Stimulated activated CD8-positive, alpha-beta memory T cell treated with anti-CD3 and anti-CD28 coated beads, Interleukin-15, amount 100 ng/mL, for 1 hour (primary cell): ENCODE measurements around the gene RBM26.

Experiments used
- DNase-seq: peaks from one replicate; pipeline ENCODE4 v3.0.0-alpha.2; 2020; ENCODE audit warnings: low read depth

Gene RBM26

DNA sequence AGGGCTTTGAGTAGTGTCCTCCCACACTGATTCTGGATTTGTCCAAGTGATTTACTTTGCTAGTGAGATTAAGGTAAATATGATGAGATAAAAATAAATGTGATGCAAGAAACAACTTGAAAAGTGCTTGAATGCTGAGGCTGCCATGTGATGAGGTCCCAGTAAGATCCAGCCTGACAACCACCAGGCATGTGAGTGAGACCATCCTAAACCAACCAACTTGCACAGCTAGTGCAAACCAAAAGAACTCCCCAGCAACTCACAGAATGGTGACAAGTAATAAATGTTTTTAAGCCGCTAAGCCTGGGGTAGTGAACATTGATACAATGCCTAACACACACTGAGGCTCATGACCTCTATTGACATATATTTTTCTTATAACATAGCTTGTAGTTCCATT lies 13.3 kb upstream of the RBM26 start:
- DNase-seq: no peak

DNA sequence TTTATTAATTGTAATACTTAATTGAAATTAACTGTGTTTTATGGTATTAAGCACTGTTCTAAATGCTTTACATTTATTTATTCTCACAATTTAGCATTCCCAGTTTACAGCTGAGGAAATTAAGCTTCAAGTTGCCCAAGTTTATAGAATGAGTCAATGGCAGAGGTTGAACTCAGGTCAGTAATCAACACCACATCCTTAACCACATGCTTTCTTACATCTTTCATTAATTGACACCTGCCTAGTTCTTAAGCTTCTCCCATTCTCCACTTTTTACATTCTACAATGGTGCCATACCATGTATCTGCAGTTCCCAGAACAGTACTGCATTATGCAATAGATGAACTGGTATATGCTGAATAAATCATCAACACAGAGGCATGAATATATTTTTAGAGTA lies 11.7 kb upstream of the RBM26 start:
- DNase-seq: no peak

DNA sequence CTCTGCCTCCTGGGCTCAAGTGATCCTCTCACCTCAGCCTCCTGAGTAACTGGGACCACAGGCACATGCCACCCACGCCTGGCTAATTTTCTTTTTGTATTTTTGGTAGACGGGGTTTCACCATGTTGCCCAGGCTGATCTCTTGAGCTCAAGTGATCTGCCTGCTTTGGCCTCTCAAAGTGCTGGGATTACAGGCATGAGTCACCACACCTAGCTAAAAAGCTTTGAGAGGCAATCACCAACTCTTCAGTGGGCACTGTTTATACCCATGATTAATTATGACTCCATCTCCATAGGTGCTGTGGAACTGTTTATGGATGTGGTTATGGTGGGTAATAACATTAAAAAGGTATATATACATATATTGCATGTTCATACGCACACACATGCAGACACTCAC lies 7.5 kb upstream of the RBM26 start:
- no peak for DNase-seq

DNA sequence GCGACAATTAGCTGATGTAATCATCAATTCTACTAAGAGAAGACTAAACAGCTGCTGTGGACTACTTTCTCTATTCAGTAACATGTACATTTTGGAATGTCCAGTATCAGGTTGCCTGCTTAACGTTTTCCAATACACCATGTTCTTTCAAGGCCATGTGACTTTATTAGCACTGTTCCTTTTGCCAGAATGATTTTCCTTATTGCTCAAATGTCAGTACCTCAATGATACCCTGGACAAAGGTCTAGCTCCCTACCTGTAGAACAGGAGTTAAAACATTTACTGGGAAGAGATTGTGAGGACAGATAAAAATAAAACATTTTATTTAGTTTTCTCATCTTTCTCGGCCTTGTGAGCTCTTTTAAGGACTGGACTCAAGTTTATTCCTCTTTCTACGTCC lies 3.8 kb upstream of the RBM26 start:
- DNase-seq: no peak

DNA sequence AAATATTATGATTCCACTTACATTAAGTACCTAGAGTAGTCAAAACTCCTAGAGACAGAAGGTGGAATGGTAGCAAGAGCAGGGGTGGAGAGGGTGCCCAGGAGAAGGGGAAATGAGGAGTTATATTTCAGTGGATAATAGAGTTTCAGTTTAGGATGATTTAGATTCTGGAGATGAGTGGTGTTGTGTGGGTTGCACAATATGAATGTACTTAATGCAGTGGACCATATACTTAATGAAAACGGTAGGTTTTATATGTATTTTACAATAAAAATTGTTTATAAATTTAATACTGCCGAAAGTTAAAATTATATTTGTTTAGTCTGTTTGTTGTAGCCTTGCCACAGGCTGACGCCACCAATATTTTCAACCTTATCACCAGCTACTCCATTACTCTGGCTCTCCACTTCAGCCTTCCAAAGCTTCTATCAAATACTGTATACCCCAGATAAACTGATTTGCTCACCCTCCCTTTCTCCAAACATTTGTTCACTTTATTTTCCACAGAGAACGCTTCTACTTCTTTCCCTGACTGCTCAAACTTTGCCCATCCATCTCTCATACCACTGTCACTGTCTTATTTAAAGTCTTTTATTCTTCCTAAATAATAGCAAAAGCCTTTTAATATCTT lies 1.4 kb upstream of the RBM26 start:
- no peak for DNase-seq

DNA sequence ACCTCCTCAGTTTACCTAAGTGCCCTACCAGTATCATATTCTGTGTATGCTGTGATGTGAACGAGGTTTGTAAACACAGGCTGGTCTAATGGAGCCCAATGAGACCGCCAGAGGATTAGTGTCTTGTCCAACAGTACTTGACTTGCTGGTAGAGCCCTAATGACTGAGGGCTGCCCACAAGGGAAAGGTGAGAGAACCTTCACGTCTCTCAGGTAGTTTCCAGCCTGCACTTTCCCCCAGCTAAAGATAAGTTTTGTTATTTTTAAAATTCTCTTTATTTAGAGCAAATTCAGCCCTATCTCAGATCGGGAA lies 498 bp upstream of the RBM26 start:
- no peak for DNase-seq

DNA sequence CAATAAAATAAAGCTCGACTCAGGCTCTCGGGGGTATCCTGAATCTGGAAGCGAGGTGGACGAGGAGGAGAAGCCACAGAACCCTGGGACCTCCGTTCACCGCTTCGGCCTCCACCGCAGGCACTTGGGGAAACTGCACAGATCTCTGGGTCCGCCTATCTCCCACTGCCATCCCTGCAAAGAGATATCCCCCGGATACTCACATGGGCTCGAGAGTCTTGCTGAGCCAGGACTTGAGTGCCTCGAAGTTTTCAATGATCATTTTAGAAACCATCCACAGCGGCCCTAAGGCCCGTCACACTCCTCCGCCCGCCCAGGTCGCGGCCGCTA lies 589 bp downstream of the RBM26 start:
- DNase-seq: no peak

DNA sequence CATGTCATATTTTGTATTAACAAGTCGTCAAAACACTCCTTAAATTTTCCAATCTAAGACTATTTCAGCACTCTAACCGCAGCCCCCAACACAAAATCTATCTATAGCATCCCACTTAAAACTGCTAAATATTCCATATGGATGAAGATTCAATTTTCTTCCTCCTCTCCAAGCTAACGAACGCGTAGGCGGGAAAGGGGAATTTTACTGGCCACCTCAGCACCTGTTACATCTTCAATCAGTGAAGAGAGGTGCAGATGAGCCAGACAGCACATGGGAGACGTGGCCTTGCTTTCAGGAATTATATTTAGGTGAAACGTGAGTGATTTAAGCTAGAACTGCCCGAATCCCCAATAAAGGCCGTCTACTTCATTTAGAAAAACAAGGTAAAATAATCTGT lies 1.1 kb downstream of the RBM26 start:
- no peak for DNase-seq

DNA sequence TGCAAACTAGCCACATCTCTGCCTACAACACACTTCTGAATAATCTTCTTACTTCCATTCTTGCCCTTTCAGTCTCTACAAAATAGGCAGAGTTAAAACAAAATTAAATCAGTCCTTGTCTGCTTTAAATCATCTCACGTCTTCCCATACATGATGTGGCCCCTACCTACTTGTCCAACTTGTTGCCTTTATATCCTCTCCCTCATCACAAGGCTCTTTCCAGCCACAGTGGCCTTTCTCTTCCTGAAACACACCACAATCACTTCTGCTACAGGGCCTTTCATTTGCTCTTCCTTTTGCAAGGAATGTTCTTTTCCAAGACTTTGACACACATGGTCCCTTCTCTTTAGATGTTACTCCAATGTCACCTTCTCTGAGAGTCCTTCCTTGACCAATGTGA lies 1.7 kb downstream of the RBM26 start:
- DNase-seq: no peak

DNA sequence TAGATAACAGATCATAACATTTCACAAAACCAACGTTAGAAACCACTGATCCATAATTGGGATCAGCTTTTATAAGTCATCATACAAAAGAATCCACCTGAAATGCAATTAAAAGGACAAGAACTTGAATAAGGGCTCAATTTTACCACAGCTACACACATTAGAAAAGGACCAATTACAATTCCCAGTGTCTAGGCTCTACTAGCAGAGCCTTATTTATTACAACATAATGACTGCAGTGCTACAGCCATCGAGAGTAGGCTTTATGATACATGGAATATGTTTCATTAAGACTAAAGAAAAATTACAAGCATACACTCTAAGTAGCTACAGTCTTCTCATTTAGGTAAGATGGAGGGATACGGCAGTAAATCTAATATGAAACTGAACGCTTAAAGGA lies 2.9 kb downstream of the RBM26 start:
- no peak for DNase-seq

DNA sequence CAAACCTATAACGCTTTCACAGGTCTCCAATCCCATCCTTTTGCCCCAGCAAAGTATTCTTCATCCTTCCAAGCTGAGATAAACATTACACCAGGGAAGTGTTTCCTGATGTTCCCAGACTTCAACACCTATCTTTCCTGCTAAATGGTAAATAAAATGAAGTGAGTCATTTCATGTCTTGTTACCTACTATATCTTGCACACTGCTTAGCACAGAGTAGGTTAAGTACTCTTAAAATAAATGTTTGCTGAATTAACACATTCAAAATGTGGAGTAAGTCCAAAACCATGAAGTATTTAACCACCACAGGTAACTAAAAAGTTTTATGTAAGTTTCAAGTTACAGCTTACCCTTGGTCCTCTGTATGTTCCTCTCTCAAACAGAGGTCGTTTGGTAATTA lies 3.4 kb downstream of the RBM26 start:
- no peak for DNase-seq

DNA sequence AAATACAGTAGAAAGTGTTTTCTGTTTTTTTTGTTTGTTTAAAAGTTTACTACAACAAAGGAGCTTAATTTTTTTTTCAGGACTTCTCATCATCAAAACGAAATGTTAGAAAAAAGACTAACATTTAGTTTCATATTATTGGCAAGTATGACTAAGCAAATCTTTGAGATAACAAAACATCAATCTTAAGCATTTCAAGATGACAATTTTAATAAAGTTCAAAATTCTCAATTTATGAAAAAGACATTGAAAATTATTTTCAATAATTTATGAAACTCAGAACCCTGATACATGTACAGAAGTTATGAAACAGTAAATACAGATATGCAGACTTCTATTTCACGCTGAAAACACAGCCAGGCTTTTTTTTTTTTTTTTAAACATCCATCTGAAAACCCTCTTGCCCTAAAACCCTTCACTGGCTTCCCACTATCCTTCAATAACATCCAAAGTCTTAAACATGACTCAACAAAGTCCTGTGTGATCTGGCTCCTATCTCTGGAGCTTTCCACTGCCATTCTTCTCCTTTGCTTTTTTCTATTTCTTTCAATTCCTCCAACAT lies 3.9 kb downstream of the RBM26 start:
- no peak for DNase-seq

DNA sequence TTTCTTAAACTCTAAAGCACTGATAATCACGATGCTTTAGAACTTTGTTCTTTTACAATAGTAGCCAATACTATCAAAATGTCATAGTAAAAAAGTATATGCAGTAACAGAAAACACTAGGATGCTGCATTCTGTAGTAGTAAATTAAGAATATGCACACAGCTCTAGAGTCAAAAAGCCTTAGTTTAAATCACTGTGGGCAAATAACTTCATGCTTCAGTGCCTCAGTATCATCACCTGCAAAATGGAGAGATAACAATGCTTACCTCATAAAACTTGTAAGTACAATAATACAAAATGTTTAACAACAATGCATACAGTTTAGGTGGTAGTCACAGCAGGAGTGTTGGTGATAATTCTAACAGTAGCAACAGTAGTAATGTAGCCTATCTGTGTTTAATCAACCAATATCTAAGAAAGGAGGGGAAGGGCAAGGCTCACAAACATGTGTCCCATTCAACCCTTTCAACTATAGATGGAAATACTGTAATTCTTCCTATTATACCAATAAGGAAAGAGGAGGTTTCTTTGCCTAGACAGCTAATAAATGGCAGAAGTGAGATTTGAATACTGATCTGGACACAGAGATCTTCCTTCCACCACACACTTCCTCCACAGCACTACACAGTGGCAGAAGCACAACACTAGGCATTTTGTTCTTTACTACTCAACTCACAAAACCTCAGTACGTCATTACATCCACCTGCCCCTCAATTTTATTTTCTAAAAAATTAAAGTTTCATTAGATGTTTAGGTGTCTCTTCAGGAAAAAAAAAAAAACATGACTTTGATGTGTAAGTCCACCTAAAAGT lies 4.6 kb downstream of the RBM26 start:
- no peak for DNase-seq

DNA sequence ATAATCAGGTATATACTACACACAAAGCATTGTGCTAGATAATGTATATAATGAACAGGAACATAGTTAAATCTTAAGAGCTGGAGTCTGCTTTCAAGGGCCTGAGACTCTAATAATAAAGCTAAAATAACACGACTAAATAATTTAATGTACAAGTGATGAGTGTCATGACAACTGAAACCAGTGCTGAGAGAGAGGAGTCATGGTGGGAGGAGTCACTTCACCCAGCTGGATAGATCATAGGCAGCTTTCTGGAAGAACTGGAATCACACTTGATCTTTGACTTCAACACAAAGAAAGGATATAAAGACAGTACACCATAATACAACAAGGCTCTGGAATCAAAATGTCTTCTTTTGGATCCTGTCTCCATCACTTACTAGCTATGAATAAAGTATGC lies 7.1 kb downstream of the RBM26 start:
- no peak for DNase-seq

DNA sequence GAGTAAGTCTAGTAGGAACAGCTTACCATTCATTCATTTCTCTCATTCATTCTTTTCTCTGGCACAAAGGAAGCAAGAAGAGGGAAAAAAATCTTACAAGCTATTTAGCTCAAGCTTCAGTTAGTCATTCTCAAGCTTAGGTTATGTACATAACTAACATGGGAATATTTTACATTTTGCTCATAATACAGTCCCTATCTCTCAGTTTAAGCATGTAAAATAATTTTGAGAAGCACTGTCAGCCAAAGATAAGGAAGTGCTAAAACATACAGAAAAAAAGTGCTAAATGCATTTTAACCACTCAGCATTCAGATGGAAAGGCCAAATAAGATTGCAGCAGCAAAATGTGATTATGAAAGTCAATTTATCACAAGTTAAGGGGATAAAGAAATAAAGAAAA lies 7.9 kb downstream of the RBM26 start:
- no peak for DNase-seq

DNA sequence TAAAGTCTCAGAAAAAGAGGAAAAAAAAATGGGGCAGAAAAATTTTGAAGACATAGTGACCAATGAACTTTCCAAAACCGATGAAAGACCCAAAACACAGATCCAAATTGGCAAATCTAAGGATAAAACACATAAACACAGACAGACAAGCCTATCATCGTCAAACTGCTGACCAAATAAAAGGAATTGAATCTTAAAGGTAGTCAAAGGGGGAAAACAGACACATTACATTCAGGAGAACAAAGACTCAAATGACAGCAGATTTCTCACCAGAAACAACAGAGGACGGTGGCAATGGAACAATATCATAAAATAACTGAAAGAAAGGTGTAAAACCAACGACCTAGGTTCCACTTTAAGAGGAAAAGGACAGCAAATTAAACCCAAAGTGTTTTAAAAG lies 10.2 kb downstream of the RBM26 start:
- DNase-seq: no peak

DNA sequence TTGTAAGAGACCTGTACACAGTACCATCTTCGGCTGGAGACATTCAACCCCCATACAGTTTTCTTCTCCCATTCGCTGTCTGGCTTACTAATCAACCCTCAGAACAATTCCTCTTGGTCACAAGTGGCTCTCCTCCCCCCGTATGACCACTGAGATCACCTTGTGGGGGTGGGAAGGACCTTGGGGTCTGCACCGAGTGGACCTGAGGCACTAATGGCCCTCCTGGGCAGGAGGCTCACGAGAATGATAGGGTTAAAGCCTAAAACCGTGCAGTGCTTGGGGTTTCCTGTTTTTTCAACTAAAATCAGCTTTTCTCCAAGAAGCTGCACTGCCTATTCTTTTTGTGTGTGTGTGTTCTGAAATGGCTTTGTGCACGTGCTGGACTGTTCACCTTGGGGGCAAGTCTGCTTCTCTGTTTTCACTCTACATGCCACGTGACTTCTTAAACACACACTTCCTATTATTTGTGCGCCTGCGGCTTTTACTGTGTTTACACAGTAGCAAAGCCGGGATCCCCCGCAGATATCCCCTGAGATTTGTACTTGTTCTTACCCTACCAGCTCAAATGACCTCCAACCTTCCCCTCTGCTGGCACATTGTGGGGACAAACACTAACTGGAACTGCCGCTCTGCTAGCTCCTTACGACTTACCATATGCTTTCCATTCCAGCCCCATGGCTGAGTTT lies 12.3 kb downstream of the RBM26 start:
- DNase-seq: no peak

DNA sequence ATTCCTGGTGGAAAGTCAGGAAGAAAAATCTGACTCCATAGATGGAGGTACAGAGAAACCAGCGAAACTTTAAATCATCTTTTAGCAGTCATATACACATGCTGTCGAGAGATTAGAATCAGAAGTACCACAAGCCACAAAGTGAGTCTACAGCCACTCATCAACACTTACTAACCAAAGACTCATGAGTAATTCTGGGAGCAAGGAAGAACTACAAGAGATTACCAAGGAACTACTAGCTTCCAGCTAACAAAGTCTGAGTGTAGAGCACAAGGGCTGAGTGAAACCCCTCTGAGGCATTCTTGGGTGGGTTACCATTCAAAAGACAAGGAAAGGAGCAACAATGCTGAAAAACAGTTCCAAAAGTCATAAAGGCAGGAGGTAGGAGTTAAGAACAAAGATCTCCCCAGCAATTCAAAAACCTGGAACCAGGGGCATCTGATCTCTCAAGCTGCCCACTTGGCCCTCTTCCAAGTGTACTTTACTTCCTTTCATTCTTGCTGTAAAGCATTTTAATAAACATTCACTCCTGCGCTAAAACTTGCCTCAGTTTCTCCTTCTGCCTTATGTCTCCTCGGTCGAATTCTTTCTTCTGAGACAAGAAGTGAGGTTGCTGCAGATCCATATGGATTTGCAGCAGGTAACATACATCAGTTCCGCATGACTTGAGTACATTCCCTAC lies 13.0 kb downstream of the RBM26 start:
- DNase-seq: no peak

DNA sequence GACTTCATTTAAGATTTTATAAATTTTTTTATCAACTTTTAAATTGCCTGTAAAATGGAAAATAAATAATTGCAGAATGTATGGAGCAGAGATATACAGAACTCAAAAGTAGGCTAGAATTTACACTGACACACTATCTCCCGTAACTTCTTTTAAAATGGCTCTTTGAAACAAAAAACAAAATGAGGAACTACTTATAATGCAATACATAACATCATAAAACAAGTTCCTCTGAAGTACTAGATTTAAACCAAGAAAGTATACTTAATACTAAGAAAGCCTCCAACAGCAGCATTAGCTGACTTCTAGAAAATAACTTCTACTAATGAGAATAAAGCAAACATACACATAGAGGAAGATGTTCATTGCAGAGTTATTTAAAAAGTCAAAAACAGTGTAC lies 17.0 kb downstream of the RBM26 start:
- DNase-seq: no peak

DNA sequence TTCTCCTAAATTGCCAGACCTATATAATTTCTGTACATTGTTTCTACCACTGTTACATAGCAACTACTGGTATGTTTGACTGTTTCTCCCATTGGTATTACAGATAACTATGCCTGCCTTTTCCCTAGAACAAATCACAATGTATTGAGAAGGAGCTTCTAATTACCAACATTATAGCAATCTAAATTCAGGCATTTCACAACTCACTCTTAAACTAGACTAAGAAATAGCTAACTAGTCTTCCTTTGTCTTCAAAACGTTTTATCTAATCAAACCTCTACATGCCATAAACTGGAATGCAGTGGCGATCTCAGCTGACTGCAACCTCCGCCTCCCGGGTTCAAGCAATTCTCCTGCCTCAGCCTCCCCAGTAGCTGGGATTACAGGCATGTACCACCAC lies 18.2 kb downstream of the RBM26 start:
- DNase-seq: no peak

DNA sequence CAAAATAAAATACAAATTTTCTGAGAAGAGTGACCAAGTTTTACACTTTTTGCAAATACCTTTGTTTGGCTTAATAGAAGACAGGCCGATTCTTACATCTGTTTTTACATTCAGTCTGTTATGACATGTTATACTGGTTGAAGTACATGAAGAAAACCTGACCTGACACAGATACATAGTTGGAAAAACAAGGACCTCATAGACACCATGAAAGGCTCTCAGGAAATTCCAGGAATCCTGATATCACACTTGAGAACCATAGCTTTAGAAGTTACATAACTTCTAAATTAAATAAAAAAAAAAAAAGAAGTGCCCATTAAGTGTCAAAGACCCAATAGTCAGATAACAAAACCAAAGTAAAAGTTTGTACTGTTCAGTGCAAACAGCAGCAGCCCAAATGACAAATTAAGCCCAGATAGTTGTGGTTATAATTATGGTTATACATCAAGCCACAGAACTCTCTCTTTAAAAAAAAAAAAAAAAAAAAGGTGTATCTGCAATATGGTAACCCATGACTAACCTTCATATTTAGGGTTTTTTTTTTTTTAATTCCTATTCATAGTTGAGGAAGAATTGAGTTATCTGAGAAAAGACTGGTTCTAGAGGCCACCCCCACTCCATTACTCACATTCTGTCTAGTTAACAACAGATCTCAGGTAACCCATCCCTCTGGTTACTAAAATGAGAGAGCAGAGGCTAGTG lies 19.8 kb downstream of the RBM26 start:
- no peak for DNase-seq

DNA sequence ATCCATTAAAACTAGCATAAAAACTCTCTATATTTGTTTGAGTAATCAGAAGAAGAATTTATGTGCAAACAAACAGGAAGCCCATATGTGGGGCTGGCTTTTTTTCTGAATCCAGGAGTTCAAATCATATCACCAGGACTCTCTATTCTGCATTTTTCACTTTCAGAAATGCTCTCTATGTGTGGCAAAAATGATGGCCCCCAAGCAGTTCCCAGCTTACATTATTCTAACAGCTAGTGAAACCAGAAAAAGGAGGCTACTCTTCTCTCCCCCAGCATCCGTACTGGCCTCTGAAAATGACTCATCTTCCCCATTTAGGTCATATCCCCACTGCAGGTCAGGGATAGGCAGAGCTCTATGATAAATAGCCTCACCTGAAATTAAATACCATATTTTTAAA lies 20.4 kb downstream of the RBM26 start:
- no peak for DNase-seq
